ENCODE results near the gene TMEM132C.
A peak's percentile ranks its signal among the peaks of the same experiment; 100 is the strongest.
"Not testable (repeated sequence)": the region's sequence is repeated elsewhere in the genome, so short reads cannot be mapped to it uniquely, and the experiment has no call there.

The TMEM132C gene

GRCh38 chr12:128267131-128267622 is at the start of gene TMEM132C:
TSS of gene TMEM132C (plus strand) at chr12:128267170. CDS start at chr12:128267403, 233 bp downstream.
- Histone ChIP-seq H3K27ac (ENCODE audit: low read depth, low read length) (no peak within 1 kb of the TSS), H3K4me3 (ENCODE audit: low read depth in 1 of 5, low read length in 5 of 5) (peak within 1 kb of the TSS; percentile 68 to 99 (median 78)), H3K9ac (ENCODE audit: low read length in 5 of 5) (peak within 1 kb of the TSS in 4 of 5 donors; percentile 35 to 69 (median 52)), H3K36me3 (ENCODE audit: control insufficient read depth in 5 of 5, insufficient read depth in 5 of 5, low read length in 5 of 5) (no peaks in the 10 kb centered on the region), H3K27me3 (ENCODE audit: control insufficient read depth in 5 of 5, insufficient read depth in 4 of 5, low read length in 5 of 5) (peaks cover 0 to 13% (median 3%) of the 10 kb centered on the region in 5 donors), H3K9me3 (ENCODE audit: control insufficient read depth in 5 of 5, low read length in 5 of 5) (peaks cover 0 to 5% (median 0%) of the 10 kb centered on the region in 5 donors), H3K4me1 (ENCODE audit: control insufficient read depth in 5 of 5, insufficient read depth in 5 of 5, low read length in 5 of 5) (peaks cover 0 to 52% (median 34%) of the 10 kb centered on the region in 5 donors)

- Histone ChIP-seq H3K9me3 (ENCODE audit: control insufficient read depth in 5 of 5, low read length in 5 of 5) (no peaks in the 10 kb centered on the region), H3K4me1 (ENCODE audit: control insufficient read depth in 5 of 5, insufficient read depth in 5 of 5, low read length in 5 of 5) (no peaks in the 10 kb centered on the region), H3K4me3 (ENCODE audit: low read depth in 1 of 5, low read length in 5 of 5) (no peak overlapping the region), H3K27me3 (ENCODE audit: control insufficient read depth in 5 of 5, insufficient read depth in 4 of 5, low read length in 5 of 5) (peaks cover 0 to 6% (median 3%) of the 10 kb centered on the region in 5 donors), H3K27ac (ENCODE audit: low read depth, low read length) (no peak overlapping the region), H3K36me3 (ENCODE audit: control insufficient read depth in 5 of 5, insufficient read depth in 5 of 5, low read length in 5 of 5) (no peaks in the 10 kb centered on the region), H3K9ac (ENCODE audit: low read length in 5 of 5) (no peak overlapping the region)
Measured at GRCh38 chr12:128224226-128224625, 42.7 kb upstream of the TMEM132C start.

- Histone ChIP-seq H3K36me3 (ENCODE audit: control insufficient read depth in 5 of 5, insufficient read depth in 5 of 5, low read length in 5 of 5) (no peaks in the 10 kb centered on the region), H3K9ac (ENCODE audit: low read length in 5 of 5) (no peak overlapping the region), H3K4me1 (ENCODE audit: control insufficient read depth in 5 of 5, insufficient read depth in 5 of 5, low read length in 5 of 5) (no peaks in the 10 kb centered on the region), H3K27ac (ENCODE audit: low read depth, low read length) (no peak overlapping the region), H3K9me3 (ENCODE audit: control insufficient read depth in 5 of 5, low read length in 5 of 5) (no peaks in the 10 kb centered on the region), H3K4me3 (ENCODE audit: low read depth in 1 of 5, low read length in 5 of 5) (no peak overlapping the region), H3K27me3 (ENCODE audit: control insufficient read depth in 5 of 5, insufficient read depth in 4 of 5, low read length in 5 of 5) (peaks cover 0 to 8% (median 2%) of the 10 kb centered on the region in 5 donors)
Measured at GRCh38 chr12:128228581-128228980, 38.4 kb upstream of the TMEM132C start.

- Histone ChIP-seq H3K27me3 (ENCODE audit: control insufficient read depth in 5 of 5, insufficient read depth in 4 of 5, low read length in 5 of 5) (no peaks in the 10 kb centered on the region), H3K36me3 (ENCODE audit: control insufficient read depth in 5 of 5, insufficient read depth in 5 of 5, low read length in 5 of 5) (no peaks in the 10 kb centered on the region), H3K4me1 (ENCODE audit: control insufficient read depth in 5 of 5, insufficient read depth in 5 of 5, low read length in 5 of 5) (no peaks in the 10 kb centered on the region), H3K9ac (ENCODE audit: low read length in 5 of 5) (no peak overlapping the region), H3K27ac (ENCODE audit: low read depth, low read length) (no peak overlapping the region), H3K9me3 (ENCODE audit: control insufficient read depth in 5 of 5, low read length in 5 of 5) (peaks cover 0 to 6% (median 0%) of the 10 kb centered on the region in 5 donors), H3K4me3 (ENCODE audit: low read depth in 1 of 5, low read length in 5 of 5) (no peak overlapping the region)
Measured at GRCh38 chr12:128235635-128236417, 31.1 kb upstream of the TMEM132C start.

GRCh38 chr12:128236525-128236924 is 30.4 kb upstream of the TMEM132C start:
- Histone ChIP-seq H3K27me3 (ENCODE audit: control insufficient read depth in 5 of 5, insufficient read depth in 4 of 5, low read length in 5 of 5) (no peaks in the 10 kb centered on the region), H3K9me3 (ENCODE audit: control insufficient read depth in 5 of 5, low read length in 5 of 5) (peaks cover 0 to 6% (median 0%) of the 10 kb centered on the region in 5 donors), H3K27ac (ENCODE audit: low read depth, low read length) (no peak overlapping the region), H3K4me1 (ENCODE audit: control insufficient read depth in 5 of 5, insufficient read depth in 5 of 5, low read length in 5 of 5) (no peaks in the 10 kb centered on the region), H3K9ac (ENCODE audit: low read length in 5 of 5) (no peak overlapping the region), H3K36me3 (ENCODE audit: control insufficient read depth in 5 of 5, insufficient read depth in 5 of 5, low read length in 5 of 5) (no peaks in the 10 kb centered on the region), H3K4me3 (ENCODE audit: low read depth in 1 of 5, low read length in 5 of 5) (no peak overlapping the region)

GRCh38 chr12:128240745-128241144 is 26.2 kb upstream of the TMEM132C start:
- Histone ChIP-seq H3K4me3 (ENCODE audit: low read depth in 1 of 5, low read length in 5 of 5) (no peak overlapping the region), H3K36me3 (ENCODE audit: control insufficient read depth in 5 of 5, insufficient read depth in 5 of 5, low read length in 5 of 5) (no peaks in the 10 kb centered on the region), H3K4me1 (ENCODE audit: control insufficient read depth in 5 of 5, insufficient read depth in 5 of 5, low read length in 5 of 5) (no peaks in the 10 kb centered on the region), H3K9me3 (ENCODE audit: control insufficient read depth in 5 of 5, low read length in 5 of 5) (peaks cover 0 to 13% (median 3%) of the 10 kb centered on the region in 5 donors), H3K27ac (ENCODE audit: low read depth, low read length) (no peak overlapping the region), H3K9ac (ENCODE audit: low read length in 5 of 5) (no peak overlapping the region), H3K27me3 (ENCODE audit: control insufficient read depth in 5 of 5, insufficient read depth in 4 of 5, low read length in 5 of 5) (peaks cover 0 to 3% (median 2%) of the 10 kb centered on the region in 5 donors)

GRCh38 chr12:128245121-128245520 is 21.8 kb upstream of the TMEM132C start:
- Histone ChIP-seq H3K27ac (ENCODE audit: low read depth, low read length) (no peak overlapping the region), H3K9me3 (ENCODE audit: control insufficient read depth in 5 of 5, low read length in 5 of 5) (peaks cover 0 to 7% (median 0%) of the 10 kb centered on the region in 5 donors), H3K9ac (ENCODE audit: low read length in 5 of 5) (no peak overlapping the region), H3K36me3 (ENCODE audit: control insufficient read depth in 5 of 5, insufficient read depth in 5 of 5, low read length in 5 of 5) (no peaks in the 10 kb centered on the region), H3K4me3 (ENCODE audit: low read depth in 1 of 5, low read length in 5 of 5) (no peak overlapping the region), H3K27me3 (ENCODE audit: control insufficient read depth in 5 of 5, insufficient read depth in 4 of 5, low read length in 5 of 5) (peaks cover 0 to 6% (median 2%) of the 10 kb centered on the region in 5 donors), H3K4me1 (ENCODE audit: control insufficient read depth in 5 of 5, insufficient read depth in 5 of 5, low read length in 5 of 5) (peaks cover 0 to 7% (median 0%) of the 10 kb centered on the region in 5 donors)

- H3K27ac ChIP-seq (ENCODE audit: low read depth, low read length), result no peak overlapping the region
- H3K36me3 ChIP-seq (ENCODE audit: control insufficient read depth in 5 of 5, insufficient read depth in 5 of 5, low read length in 5 of 5), result no peaks in the 10 kb centered on the region
- H3K9ac ChIP-seq (ENCODE audit: low read length in 5 of 5), result no peak overlapping the region
- peaks cover 0 to 7% (median 0%) of the 10 kb centered on the region in 5 donors for H3K4me1 ChIP-seq (ENCODE audit: control insufficient read depth in 5 of 5, insufficient read depth in 5 of 5, low read length in 5 of 5)
- peaks cover 0 to 6% (median 2%) of the 10 kb centered on the region in 5 donors for H3K27me3 ChIP-seq (ENCODE audit: control insufficient read depth in 5 of 5, insufficient read depth in 4 of 5, low read length in 5 of 5)
- H3K9me3 ChIP-seq (ENCODE audit: control insufficient read depth in 5 of 5, low read length in 5 of 5), result peaks cover 0 to 7% (median 0%) of the 10 kb centered on the region in 5 donors
- H3K4me3 ChIP-seq (ENCODE audit: low read depth in 1 of 5, low read length in 5 of 5), result no peak overlapping the region
Measured at GRCh38 chr12:128245905-128246304, 21.1 kb upstream of the TMEM132C start.

GRCh38 chr12:128250096-128250495 is 16.9 kb upstream of the TMEM132C start:
- H3K9me3 ChIP-seq (ENCODE audit: control insufficient read depth in 5 of 5, low read length in 5 of 5), result peaks cover 0 to 3% (median 0%) of the 10 kb centered on the region in 5 donors
- H3K36me3 ChIP-seq (ENCODE audit: control insufficient read depth in 5 of 5, insufficient read depth in 5 of 5, low read length in 5 of 5), result no peaks in the 10 kb centered on the region
- H3K27me3 ChIP-seq (ENCODE audit: control insufficient read depth in 5 of 5, insufficient read depth in 4 of 5, low read length in 5 of 5), result peaks cover 0 to 5% (median 0%) of the 10 kb centered on the region in 5 donors
- no peak overlapping the region for H3K27ac ChIP-seq (ENCODE audit: low read depth, low read length)
- H3K9ac ChIP-seq (ENCODE audit: low read length in 5 of 5), result no peak overlapping the region
- H3K4me1 ChIP-seq (ENCODE audit: control insufficient read depth in 5 of 5, insufficient read depth in 5 of 5, low read length in 5 of 5), result peaks cover 0 to 7% (median 0%) of the 10 kb centered on the region in 5 donors
- no peak overlapping the region for H3K4me3 ChIP-seq (ENCODE audit: low read depth in 1 of 5, low read length in 5 of 5)

- not testable (repeated sequence) for H3K36me3 ChIP-seq (ENCODE audit: control insufficient read depth in 5 of 5, insufficient read depth in 5 of 5, low read length in 5 of 5); H3K9me3 ChIP-seq (ENCODE audit: control insufficient read depth in 5 of 5, low read length in 5 of 5); H3K27me3 ChIP-seq (ENCODE audit: control insufficient read depth in 5 of 5, insufficient read depth in 4 of 5, low read length in 5 of 5); H3K27ac ChIP-seq (ENCODE audit: low read depth, low read length); H3K9ac ChIP-seq (ENCODE audit: low read length in 5 of 5); H3K4me3 ChIP-seq (ENCODE audit: low read depth in 1 of 5, low read length in 5 of 5)
- peaks cover 0 to 13% (median 0%) of the 10 kb centered on the region in 5 donors for H3K4me1 ChIP-seq (ENCODE audit: control insufficient read depth in 5 of 5, insufficient read depth in 5 of 5, low read length in 5 of 5)
Measured at GRCh38 chr12:128253829-128254228, 13.1 kb upstream of the TMEM132C start.
